Measurements from ENCODE around the gene POLE4.

DNA sequence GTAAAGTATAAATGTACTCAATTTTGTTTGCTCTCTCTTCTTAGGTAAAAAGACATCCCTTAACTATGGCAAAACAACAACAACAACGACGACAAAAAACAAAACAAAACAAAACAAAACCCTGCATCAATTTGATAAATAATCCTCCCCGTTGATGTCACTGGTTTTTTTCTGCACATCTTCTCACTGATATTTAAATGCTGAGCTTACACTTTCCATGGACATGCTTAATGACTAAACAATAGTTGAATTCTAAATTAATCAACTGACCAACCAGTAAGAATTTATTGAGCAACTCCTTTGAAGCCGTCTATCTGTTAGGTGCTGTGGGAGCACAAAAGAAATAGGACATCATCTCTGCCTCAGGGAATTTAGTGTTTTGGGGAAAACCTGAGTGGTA is 20.2 kb upstream of the POLE4 start:
- TF ChIP-seq, protein P1, sequence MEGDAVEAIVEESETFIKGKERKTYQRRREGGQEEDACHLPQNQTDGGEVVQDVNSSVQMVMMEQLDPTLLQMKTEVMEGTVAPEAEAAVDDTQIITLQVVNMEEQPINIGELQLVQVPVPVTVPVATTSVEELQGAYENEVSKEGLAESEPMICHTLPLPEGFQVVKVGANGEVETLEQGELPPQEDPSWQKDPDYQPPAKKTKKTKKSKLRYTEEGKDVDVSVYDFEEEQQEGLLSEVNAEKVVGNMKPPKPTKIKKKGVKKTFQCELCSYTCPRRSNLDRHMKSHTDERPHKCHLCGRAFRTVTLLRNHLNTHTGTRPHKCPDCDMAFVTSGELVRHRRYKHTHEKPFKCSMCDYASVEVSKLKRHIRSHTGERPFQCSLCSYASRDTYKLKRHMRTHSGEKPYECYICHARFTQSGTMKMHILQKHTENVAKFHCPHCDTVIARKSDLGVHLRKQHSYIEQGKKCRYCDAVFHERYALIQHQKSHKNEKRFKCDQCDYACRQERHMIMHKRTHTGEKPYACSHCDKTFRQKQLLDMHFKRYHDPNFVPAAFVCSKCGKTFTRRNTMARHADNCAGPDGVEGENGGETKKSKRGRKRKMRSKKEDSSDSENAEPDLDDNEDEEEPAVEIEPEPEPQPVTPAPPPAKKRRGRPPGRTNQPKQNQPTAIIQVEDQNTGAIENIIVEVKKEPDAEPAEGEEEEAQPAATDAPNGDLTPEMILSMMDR (IDR thresholded peaks at IDR 0.05), result no peak
- TF ChIP-seq POLR2A (IDR thresholded peaks at IDR 0.05), result no peak
